Thyroid gland (tissue), 4 donors: Measurements from ENCODE around the gene FTCD. TPM values are rescaled to one million over a fixed set of nuclear protein-coding genes. Genes with fewer than 3 reads are reported as not detected.

Experiments
- DNase-seq, 2 donors: peaks; one replicate each; pipeline ENCODE4 v3.0.0-alpha.2; 2019
- H3K27ac ChIP-seq, 3 donors: fragments of 200-600 bp; sonication (generic); 1 replicate in 2 of 3; 2 replicates in 1 of 3; pipeline ENCODE4 v1.5.1; 2016 to 2019; ENCODE audit warnings: mild to moderate bottlenecking in 1 of 3, moderate library complexity in 1 of 3
- H3K27me3 ChIP-seq: fragments of 200-600 bp; sonication (generic); one replicate; pipeline ENCODE4 v1.5.1; 2019
- H3K36me3 ChIP-seq, 2 donors: fragments of 200-600 bp; sonication (generic); one replicate each; pipeline ENCODE4 v1.5.1; 2016 to 2019
- H3K4me1 ChIP-seq, 2 donors: fragments of 200-600 bp; sonication (generic); one replicate each; pipeline ENCODE4 v1.5.1; 2017 to 2019
- H3K4me3 ChIP-seq, 3 donors: fragments of 200-600 bp; sonication (generic); replicated peaks in 1 of 3; 1 replicate in 2 of 3; 2 replicates in 1 of 3; pipeline ENCODE4 v1.5.1; 2016; ENCODE audit warnings: mild to moderate bottlenecking in 1 of 3
- H3K9me3 ChIP-seq: fragments of 200-600 bp; sonication (generic); one replicate; pipeline ENCODE4 v1.5.1; 2017
- CTCF ChIP-seq, 6 experiments: fragments of 200-600 bp in 3 of 6; fragments of 450-650 bp in 3 of 6; sonication (generic) in 3 of 6; IDR thresholded peaks; one replicate each; pipeline ENCODE4 v1.5.1; 2016 to 2019; ENCODE audit warnings: antibody characterized with exemption in 6 of 6, mild to moderate bottlenecking in 2 of 6, inconsistent platforms in 1 of 6, moderate library complexity in 1 of 6
- POLR2A ChIP-seq, 2 donors: fragments of 450-650 bp; IDR thresholded peaks; one replicate each; pipeline ENCODE4 v1.6.1; 2017; ENCODE audit warnings: antibody characterized with exemption in 2 of 2, mild to moderate bottlenecking in 2 of 2, moderate library complexity in 1 of 2
- WGBS, 2 donors: methylation state at CpG; one replicate each; pipeline ENCODE4 v1.1.5; 2017; 5-methylcytosine and 5-hydroxymethylcytosine counted together
- intact Hi-C: fragments of 100-400 bp; cut with DNase I; formaldehyde crosslinking; loops from one replicate; pipeline ENCODE4 v1.15.1; 2023
- total RNA-seq, 4 donors: library from RNA; depleted of rRNA; stranded (reverse); fragments of >200 nt; gene quantifications; one replicate each; pipeline ENCODE4 v1.2.3, GENCODE V29; 2016

The FTCD gene
- total RNA-seq, 4 donors from 2014 or later: 0.78 to 1.2 (median 0.94) TPM; not detected in 1

DNA sequence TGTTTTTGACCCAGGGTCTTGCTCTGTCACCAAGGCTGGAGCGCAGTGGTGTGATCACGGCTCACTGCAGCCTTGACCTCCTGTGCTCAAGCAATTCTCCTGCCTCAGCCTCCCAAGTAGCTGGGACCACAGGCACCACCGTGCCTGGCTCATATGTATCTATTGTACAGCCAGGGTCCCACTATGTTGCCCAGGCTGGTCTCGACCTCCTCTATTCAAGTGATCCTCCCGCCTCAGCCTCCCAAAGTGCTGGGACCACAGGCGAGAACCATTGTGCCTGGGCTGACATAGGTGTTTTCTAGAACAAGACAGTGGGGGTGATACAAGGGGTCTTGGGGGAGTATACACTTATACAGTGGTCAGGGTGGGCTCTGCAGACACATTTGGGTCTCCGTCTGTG lies 17.5 kb downstream of the FTCD start:
- H3K4me3 ChIP-seq: no peak overlapping the region
- intact Hi-C loops: no loop called here
- DNase-seq: no peak
- no peaks in the 10 kb centered on the region for H3K27me3 ChIP-seq
- no peak overlapping the region for H3K27ac ChIP-seq
- no peaks in the 10 kb centered on the region for H3K9me3 ChIP-seq
- WGBS, 2 donors: 76 to 91% methylated on average over 6 of the region's 7 CpGs
- no peak for TF ChIP-seq POLR2A (IDR thresholded peaks at IDR 0.05)
- no peak for TF ChIP-seq CTCF (IDR thresholded peaks at IDR 0.05)
- no peaks in the 10 kb centered on the region for H3K36me3 ChIP-seq
- no peaks in the 10 kb centered on the region for H3K4me1 ChIP-seq

GRCh38 chr21:46136739-46137349 lies 18.5 kb downstream of the FTCD start:
- no peaks in the 10 kb centered on the region for H3K36me3 ChIP-seq
- no peak overlapping the region for H3K27ac ChIP-seq
- no peak overlapping the region for H3K4me3 ChIP-seq
- TF ChIP-seq POLR2A (IDR thresholded peaks at IDR 0.05) (no peak), CTCF (IDR thresholded peaks at IDR 0.05) (no peak)
- intact Hi-C loops: no loop called here
- no peak for DNase-seq
- no peaks in the 10 kb centered on the region for H3K27me3 ChIP-seq
- 77 to 86% methylated on average over 12 to 18 of the region's 22 CpGs for WGBS, 2 donors
- H3K4me1 ChIP-seq: no peaks in the 10 kb centered on the region
- H3K9me3 ChIP-seq: no peaks in the 10 kb centered on the region

- 64 to 70% methylated on average over 4 to 6 of the region's 7 CpGs for WGBS, 2 donors
- no peaks in the 10 kb centered on the region for H3K36me3 ChIP-seq
- H3K27me3 ChIP-seq: no peaks in the 10 kb centered on the region
- TF ChIP-seq CTCF (IDR thresholded peaks at IDR 0.05) (no peak), POLR2A (IDR thresholded peaks at IDR 0.05) (no peak)
- no peak for DNase-seq
- H3K9me3 ChIP-seq: no peaks in the 10 kb centered on the region
- no peak overlapping the region for H3K4me3 ChIP-seq
- no peaks in the 10 kb centered on the region for H3K4me1 ChIP-seq
- no peak overlapping the region for H3K27ac ChIP-seq
- intact Hi-C loops: no loop called here
Observed at GRCh38 chr21:46135782-46136395, 19.5 kb downstream of the FTCD start.

GRCh38 chr21:46131838-46132651 lies 23.3 kb downstream of the FTCD start:
- Histone ChIP-seq H3K9me3 (no peaks in the 10 kb centered on the region), H3K4me1 (no peaks in the 10 kb centered on the region), H3K27ac (no peak overlapping the region), H3K27me3 (no peaks in the 10 kb centered on the region), H3K4me3 (no peak overlapping the region), H3K36me3 (no peaks in the 10 kb centered on the region)
- intact Hi-C loops: no loop called here
- 95 to 96% methylated on average over 36 to 71 of the region's 85 CpGs for WGBS, 2 donors
- DNase-seq: no peak
- TF ChIP-seq POLR2A (IDR thresholded peaks at IDR 0.05): no peak

DNA sequence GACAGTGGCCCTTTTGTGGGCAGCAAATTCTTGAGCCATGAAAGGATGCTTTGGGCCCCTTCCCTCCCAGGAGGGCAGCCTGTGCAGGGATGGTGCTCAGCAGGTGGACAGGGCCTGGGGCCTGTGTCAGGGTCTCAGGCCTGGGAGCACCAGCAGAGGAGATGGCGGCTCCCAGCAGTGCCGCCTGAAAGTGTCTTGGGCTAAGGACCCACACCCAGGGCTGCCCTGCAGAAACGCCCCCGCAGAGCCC lies 23.9 kb downstream of the FTCD start:
- WGBS, 2 donors: 93% methylated on average over 2 of the region's 4 CpGs; no CpG with 5 or more reads in 1 of the 2 donors
- Histone ChIP-seq H3K4me1 (no peaks in the 10 kb centered on the region), H3K36me3 (no peaks in the 10 kb centered on the region), H3K27ac (no peak overlapping the region), H3K27me3 (no peaks in the 10 kb centered on the region), H3K9me3 (no peaks in the 10 kb centered on the region), H3K4me3 (no peak overlapping the region)
- TF ChIP-seq CTCF (IDR thresholded peaks at IDR 0.05): no peak
- TF ChIP-seq POLR2A (IDR thresholded peaks at IDR 0.05): no peak
- intact Hi-C loops: no loop called here
- DNase-seq: no peak
